NK-92 treated with Interleukin-12 subunit alpha and Interleukin-12 subunit beta, amount 100 ng/mL, for 24 hours (cell line): ENCODE data around the gene TNS3.

Source experiments
- DNase-seq: peaks from one replicate; lab custom pipeline; 2025; lab: John Stamatoyannopoulos, UW

Gene TNS3

DNA sequence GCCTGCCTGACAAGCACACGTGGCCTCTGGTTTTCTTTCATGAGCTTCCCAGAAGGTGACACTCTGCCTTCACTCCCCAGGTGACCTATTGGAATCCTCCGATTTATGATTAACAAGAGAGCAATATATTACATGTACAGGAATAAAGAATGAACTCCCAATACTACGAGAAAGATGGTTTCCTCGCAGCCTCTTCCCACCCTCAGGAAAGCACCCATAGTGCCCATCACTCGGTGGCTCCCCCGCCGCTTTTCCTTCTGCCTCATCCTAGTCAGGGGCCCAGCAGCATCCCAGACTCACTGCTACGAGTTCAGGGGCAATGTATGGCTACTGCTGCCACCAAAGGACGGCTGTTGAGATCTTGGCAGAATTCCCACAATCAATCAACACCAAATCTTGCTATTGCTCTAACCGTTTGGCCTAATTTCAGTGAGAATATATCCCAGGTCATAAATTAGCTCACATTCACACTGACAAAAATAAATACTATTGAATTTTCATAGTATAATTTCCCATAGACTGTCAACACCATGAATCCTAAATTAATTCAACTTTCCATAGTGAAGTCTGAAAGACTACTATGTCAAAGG is 196.3 kb downstream of the TNS3 start:
- no peak for DNase-seq

GRCh38 chr7:47384755-47385535 is 197.0 kb downstream of the TNS3 start:
- DNase-seq = no peak

DNA sequence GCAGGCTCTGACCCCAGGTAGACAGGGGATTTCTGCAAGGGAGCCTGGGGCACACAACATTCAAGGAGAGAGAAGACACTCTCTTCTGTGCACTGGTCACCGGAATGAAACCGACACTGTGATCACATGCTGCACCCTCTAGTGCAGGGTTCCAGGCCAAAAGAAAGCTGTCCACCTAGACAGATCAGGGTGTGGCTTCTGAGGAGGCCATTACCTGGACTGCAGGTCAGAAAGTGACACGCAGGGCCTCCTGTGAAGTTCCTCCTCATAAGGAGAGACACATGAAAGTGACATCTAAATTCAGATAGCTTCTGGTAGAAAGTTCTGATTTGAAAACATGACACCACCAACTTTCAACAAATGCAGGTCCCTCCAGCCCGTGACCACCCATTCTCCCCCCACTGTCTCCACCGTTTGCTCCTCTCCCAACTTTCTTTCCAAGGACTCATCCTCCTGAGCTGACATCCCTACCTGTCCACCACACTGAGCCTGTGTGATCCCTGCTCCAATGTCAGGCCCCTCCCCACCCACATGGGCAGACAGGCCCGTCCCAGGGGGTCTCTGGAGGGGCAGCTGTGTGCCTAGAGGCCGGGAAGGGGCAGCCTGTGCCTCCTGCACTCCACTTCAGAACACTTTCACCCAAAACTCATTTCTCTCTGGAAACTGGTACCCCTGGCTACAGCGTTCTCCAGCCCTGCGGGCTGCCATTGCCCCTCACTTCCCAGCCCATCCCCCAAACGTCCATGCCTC is 198.0 kb downstream of the TNS3 start:
- no peak for DNase-seq

DNA sequence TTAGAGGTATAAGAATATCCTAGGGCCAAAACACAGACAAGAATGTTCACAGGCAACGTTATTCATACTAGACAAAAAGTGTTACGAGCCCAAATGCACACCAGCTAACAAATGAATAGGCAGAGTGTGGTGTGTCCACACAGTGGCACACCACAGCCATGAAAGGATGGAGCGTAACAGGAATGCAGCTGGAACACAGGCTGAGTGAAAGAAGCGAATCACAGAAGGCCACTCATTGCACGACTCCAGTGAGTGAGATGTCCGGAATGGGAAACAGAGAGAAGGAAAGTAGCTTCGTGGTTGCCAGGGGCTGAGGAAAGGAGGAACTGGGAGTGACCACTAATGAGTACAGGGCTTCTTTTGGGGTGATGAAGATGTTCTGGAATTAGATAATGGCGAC is 198.8 kb downstream of the TNS3 start:
- no peak for DNase-seq

GRCh38 chr7:47382200-47382599 is 199.7 kb downstream of the TNS3 start:
- DNase-seq = no peak

DNA sequence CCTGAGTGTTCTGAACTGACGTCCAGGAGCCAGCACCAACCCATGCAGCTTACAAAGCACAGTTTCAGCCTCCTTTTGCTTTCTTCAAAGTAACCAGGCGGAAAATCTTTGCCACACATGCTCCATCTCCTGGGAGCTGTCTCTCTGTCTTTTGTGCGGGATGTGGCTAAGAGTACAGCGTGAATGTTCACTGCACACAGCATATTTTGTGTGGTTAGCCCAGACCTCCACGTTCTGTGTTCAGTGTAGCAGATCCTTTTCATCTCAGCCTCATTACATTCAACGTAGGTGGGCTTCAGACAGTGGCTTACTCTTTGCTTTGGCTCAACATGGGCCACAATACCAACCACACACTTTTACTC is 200.8 kb downstream of the TNS3 start:
- no peak for DNase-seq

- no peak for DNase-seq
Measured at GRCh38 chr7:47380325-47381133, 201.4 kb downstream of the TNS3 start.

- DNase-seq = no peak
Measured at GRCh38 chr7:47379629-47380324, 202.1 kb downstream of the TNS3 start.

DNA sequence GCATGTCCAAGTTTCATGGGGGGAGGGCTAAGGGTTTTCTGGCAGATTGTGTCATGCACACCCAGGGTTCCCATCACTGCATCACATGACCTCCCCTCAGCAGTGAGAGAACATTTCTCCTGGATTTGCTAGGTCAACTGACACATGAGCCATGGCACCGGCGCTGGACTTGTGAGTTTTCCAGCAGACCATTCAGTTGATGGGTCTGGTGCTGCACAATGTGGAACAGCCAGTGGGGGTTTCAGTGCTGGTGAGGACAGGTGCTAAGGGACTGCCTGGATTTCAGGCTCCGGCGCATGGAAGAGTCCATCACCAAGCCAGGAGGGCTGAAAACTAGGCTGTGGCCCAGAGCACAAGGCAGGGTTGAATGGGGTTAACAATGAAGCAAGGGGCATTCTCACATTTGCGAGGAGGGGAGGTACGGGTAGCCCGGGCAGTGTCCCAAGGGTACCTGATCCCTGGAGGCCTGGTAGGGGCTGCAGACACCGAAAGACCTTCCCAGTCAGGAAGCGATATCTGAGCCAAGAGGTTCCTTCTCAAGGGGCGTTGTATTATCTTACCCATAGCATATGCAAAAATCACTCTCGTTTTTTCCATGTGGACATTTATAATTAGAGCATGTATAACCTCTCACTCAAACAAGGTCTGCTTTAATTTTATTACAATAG is 203.0 kb downstream of the TNS3 start:
- no peak for DNase-seq

- DNase-seq = no peak
Measured at GRCh38 chr7:47377741-47378140, 204.2 kb downstream of the TNS3 start.

GRCh38 chr7:47376991-47377616 is 204.8 kb downstream of the TNS3 start:
- no peak for DNase-seq

GRCh38 chr7:47375121-47375938 is 206.6 kb downstream of the TNS3 start:
- no peak for DNase-seq

GRCh38 chr7:47374538-47374937 is 207.4 kb downstream of the TNS3 start:
- no peak for DNase-seq

DNA sequence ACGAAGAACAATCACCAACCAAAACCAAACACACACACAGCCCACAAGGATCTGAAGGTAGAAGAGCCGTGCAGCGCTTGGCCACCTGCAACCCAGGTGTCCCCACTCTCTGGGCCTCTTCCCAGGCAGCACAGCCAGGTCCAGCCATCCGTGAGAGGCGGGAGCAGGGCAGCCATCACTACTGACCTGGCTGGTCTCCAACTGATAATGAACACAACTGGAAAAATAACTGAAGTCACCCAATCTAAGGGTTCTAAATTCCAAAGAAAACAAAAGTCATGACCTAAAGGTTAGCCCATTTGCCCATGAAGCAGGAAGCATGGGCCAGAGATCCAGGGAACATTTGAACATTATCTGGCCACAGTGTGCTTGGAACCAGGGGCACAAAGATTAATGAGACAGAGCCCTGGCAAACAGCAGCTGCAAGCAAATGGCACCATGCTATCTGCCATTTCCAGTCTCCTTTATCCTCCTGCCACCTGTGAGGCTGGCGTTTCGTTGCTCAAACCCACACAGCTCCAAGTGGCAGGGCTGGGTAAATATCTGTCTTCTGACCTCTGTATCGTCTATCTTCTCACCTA is 207.9 kb downstream of the TNS3 start:
- DNase-seq = no peak

- DNase-seq = no peak
Measured at GRCh38 chr7:47371733-47372368, 210.1 kb downstream of the TNS3 start.

- no peak for DNase-seq
Measured at GRCh38 chr7:47371317-47371716, 210.6 kb downstream of the TNS3 start.

DNA sequence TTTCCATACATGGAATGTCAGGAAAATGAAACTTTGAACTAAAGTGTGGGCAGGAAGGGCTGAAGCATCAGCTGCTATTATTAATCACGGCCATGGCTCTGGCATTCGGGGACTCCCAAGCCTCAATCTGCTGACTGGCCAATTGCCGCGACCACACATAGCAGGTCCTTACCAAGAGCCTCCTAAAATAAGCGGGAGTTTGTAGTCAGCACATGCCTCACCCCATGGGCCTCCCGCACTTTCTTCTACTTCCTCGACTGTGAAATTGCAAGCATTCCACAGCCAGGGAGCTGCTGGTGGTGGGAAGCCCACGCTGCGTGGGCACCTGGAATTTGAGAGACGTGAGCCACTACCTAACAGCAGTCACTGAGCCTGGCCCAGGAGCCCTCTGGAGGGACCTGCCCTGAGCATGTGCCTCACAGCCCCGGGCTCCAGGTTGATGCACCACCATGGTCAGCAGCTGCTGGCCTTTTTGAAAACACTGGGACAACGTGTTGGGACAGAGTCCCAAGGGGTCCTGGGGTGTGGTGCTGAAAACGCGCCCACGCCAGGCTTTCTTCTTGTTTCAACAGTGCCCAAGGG is 211.4 kb downstream of the TNS3 start:
- no peak for DNase-seq

DNA sequence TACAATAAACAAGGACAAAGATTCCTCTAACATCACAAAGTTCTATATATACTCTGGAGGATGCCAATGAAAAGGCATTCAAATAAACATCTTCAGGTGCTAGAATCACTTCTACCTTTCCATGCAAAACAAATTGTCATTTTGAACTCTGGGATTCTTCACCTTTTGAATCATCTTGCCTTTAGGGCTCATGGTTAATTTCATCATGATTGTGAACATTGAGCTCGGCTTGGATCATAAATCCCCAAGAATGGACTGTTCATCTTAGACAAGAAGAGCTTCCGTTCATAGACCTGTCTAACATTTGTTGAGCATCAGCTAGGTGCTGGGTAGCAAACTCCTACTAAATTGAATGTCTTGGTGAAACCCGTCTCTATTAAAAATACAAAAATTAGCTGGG is 212.2 kb downstream of the TNS3 start:
- no peak for DNase-seq
